Measurements from ENCODE around the gene CAP1.

DNA sequence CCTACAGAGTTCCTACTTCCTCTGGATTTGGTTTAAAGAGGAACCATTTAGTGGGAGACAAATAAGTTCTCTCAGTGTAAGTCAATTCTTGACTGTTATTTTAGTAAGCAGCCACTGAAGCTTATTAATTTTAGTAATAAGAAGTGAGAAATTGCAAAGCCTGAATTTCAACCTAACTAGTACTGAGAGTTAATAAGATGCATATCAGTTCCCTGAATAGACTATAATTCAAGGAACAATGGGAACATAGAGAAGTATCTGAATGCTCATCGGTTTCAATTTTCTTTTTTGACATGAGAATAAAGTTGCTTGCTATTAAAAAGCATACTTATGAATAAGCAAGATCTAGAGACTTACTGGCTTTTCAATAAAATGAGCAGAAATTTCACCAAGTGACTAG lies 64.5 kb downstream of the CAP1 start:
- TF ChIP-seq, protein P1, sequence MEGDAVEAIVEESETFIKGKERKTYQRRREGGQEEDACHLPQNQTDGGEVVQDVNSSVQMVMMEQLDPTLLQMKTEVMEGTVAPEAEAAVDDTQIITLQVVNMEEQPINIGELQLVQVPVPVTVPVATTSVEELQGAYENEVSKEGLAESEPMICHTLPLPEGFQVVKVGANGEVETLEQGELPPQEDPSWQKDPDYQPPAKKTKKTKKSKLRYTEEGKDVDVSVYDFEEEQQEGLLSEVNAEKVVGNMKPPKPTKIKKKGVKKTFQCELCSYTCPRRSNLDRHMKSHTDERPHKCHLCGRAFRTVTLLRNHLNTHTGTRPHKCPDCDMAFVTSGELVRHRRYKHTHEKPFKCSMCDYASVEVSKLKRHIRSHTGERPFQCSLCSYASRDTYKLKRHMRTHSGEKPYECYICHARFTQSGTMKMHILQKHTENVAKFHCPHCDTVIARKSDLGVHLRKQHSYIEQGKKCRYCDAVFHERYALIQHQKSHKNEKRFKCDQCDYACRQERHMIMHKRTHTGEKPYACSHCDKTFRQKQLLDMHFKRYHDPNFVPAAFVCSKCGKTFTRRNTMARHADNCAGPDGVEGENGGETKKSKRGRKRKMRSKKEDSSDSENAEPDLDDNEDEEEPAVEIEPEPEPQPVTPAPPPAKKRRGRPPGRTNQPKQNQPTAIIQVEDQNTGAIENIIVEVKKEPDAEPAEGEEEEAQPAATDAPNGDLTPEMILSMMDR (IDR thresholded peaks at IDR 0.05) = no peak
- TF ChIP-seq ZFX (IDR thresholded peaks at IDR 0.05; ENCODE audit: borderline replicate concordance) = no peak
